Natural killer cell (primary cell): ENCODE results near the gene CFAP91. TPM values are rescaled to one million over a fixed set of nuclear protein-coding genes. Genes with fewer than 3 reads are reported as not detected.

Source experiments
- ATAC-seq, 3 donors: fragments of 150-1000 bp in 2 of 3; fragments of 200-7000 bp in 1 of 3; cut with Tn5 transposase; 1 replicate in 1 of 3; 2 replicates in 2 of 3; pipeline ENCODE4 v1.10.0; 2021; ENCODE audit warnings: mild to moderate bottlenecking in 2 of 3, moderate library complexity in 2 of 3
- DNase-seq, 2 donors: peaks; one replicate each; pipeline versions ENCODE4 v3.0.0 to v3.0.0-alpha.2; 2013 to 2021; ENCODE audit warnings: mixed read lengths in 1 of 2
- H3K27ac ChIP-seq: one replicate; pipeline ENCODE4 v1.5.1; 2013; ENCODE audit warnings: mild to moderate bottlenecking, low read length
- H3K27me3 ChIP-seq: one replicate; pipeline ENCODE4 v1.6.1; 2013; ENCODE audit warnings: low read length; ENCODE audit not compliant: control insufficient read depth, insufficient read depth
- H3K36me3 ChIP-seq: one replicate; pipeline ENCODE4 v1.6.1; 2013; ENCODE audit warnings: low read length; ENCODE audit not compliant: control insufficient read depth, insufficient read depth
- H3K4me1 ChIP-seq: one replicate; pipeline ENCODE4 v1.6.1; 2013; ENCODE audit warnings: low read length; ENCODE audit not compliant: control insufficient read depth, insufficient read depth
- H3K4me3 ChIP-seq: one replicate; pipeline ENCODE4 v1.5.1; 2013; ENCODE audit warnings: low read length
- H3K9me3 ChIP-seq: one replicate; pipeline ENCODE4 v1.6.1; 2013; ENCODE audit warnings: low read length; ENCODE audit not compliant: control insufficient read depth, insufficient read depth
- H3K27ac Mint-ChIP-seq, 2 donors: one replicate each; pipeline ENCODE4 v1.8.0; 2022; ENCODE audit warnings: mild to moderate bottlenecking in 2 of 2, mixed read lengths in 2 of 2, moderate library complexity in 1 of 2
- H3K27me3 Mint-ChIP-seq, 2 donors: one replicate each; pipeline ENCODE4 v1.8.0; 2022; ENCODE audit warnings: low read depth in 2 of 2, mixed read lengths in 2 of 2
- H3K36me3 Mint-ChIP-seq: one replicate; pipeline ENCODE4 v1.8.0; 2022; ENCODE audit warnings: mixed read lengths
- H3K4me1 Mint-ChIP-seq, 2 donors: one replicate each; pipeline ENCODE4 v1.8.0; 2022; ENCODE audit warnings: mixed read lengths in 2 of 2
- H3K4me3 Mint-ChIP-seq: one replicate; pipeline ENCODE4 v1.8.0; 2022; ENCODE audit warnings: mild to moderate bottlenecking, moderate library complexity, mixed read lengths
- H3K9me3 Mint-ChIP-seq, 2 donors: one replicate each; pipeline ENCODE4 v1.8.0; 2022; ENCODE audit warnings: mixed read lengths in 2 of 2
- WGBS: methylation state at CpG from one replicate; pipeline ENCODE4 v1.1.7; 2013; ENCODE audit warnings: missing lambda C conversion rate; ENCODE audit not compliant: insufficient coverage; 5-methylcytosine and 5-hydroxymethylcytosine counted together
- intact Hi-C: fragments of 100-400 bp; cut with micrococcal nuclease; formaldehyde crosslinking; loops from one replicate; pipeline ENCODE4 v1.14.2; 2022
- total RNA-seq, 4 donors: library from RNA; stranded (reverse); fragments of 120-200 nt in 1 of 4; gene quantifications; one replicate each; pipeline versions ENCODE4 v1.2.3 to v1.2.4, GENCODE V29; 2013 to 2022
- TF ChIP-seq, protein P1 (sequence below): fragments of 200-600 bp; IDR thresholded peaks from one replicate; pipeline ENCODE4 v1.8.0; 2022; ENCODE audit warnings: antibody characterized with exemption

The CFAP91 gene
- total RNA-seq, 3 donors from 2014 or later (not counting 1 experiment from before 2014, with no cell fraction given): 0.14 TPM; not detected in 2

DNA sequence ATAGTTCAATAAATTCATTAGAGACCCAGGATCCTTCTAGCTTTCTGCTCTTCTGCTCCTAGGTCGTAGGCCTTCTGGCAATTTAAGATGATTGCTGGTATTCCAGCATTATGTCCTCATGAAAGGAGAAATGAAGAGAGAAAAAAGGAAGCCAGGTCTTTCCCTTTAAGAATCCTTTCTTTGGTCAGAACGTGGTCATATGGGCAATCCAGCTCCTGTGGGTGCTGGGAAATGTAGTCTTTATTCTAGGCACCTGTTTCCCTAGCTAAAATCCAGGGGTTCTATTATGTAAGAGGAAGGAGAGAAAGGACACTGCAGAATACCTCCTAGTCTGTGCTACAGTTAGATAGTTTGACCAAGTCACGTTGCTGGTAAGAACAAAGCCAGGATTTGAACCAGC lies 43.6 kb downstream of the CFAP91 start:
- Mint-ChIP-seq H3K9me3 (no peaks in the 10 kb centered on the region), H3K4me1 (no peaks in the 10 kb centered on the region), H3K36me3 (no peaks in the 10 kb centered on the region), H3K4me3 (no peak overlapping the region), H3K27me3 (peaks cover 19 to 52% of the 10 kb centered on the region in 2 donors), H3K27ac (no peak overlapping the region)
- DNase-seq (no peak), ATAC-seq (no peak)
- Histone ChIP-seq H3K4me1 (no peaks in the 10 kb centered on the region), H3K9me3 (no peaks in the 10 kb centered on the region), H3K36me3 (no peaks in the 10 kb centered on the region), H3K27me3 (no peaks in the 10 kb centered on the region), H3K4me3 (no peak overlapping the region), H3K27ac (no peak overlapping the region)
- 78% methylated on average over 3 of the region's 3 CpGs for WGBS
- TF ChIP-seq, protein P1, sequence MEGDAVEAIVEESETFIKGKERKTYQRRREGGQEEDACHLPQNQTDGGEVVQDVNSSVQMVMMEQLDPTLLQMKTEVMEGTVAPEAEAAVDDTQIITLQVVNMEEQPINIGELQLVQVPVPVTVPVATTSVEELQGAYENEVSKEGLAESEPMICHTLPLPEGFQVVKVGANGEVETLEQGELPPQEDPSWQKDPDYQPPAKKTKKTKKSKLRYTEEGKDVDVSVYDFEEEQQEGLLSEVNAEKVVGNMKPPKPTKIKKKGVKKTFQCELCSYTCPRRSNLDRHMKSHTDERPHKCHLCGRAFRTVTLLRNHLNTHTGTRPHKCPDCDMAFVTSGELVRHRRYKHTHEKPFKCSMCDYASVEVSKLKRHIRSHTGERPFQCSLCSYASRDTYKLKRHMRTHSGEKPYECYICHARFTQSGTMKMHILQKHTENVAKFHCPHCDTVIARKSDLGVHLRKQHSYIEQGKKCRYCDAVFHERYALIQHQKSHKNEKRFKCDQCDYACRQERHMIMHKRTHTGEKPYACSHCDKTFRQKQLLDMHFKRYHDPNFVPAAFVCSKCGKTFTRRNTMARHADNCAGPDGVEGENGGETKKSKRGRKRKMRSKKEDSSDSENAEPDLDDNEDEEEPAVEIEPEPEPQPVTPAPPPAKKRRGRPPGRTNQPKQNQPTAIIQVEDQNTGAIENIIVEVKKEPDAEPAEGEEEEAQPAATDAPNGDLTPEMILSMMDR: no peak
- intact Hi-C loops: no loop called here

DNA sequence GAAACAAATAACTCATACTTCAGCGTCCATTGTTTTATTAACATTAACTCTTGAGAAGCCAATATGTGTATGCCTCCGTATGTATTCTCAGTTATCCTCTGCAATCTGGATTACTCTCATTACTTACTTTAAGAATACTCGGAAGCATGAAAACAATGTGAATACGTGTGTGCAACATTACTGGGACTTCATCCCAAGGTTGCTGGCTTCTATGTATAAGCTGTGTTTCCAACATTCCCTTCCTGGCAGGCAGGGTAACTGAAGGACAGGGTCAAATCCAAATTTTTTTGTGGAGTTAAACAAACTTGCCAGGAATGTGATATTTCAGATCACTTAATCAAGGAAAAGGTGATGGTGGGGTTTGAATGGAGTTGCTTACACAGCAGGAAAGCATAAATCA lies 44.5 kb downstream of the CFAP91 start:
- Histone ChIP-seq H3K4me1 (no peaks in the 10 kb centered on the region), H3K4me3 (no peak overlapping the region), H3K27ac (no peak overlapping the region), H3K27me3 (no peaks in the 10 kb centered on the region), H3K36me3 (no peaks in the 10 kb centered on the region), H3K9me3 (no peaks in the 10 kb centered on the region)
- intact Hi-C loops: no loop called here
- Mint-ChIP-seq H3K27ac (no peak overlapping the region), H3K4me3 (no peak overlapping the region), H3K27me3 (peaks cover 15 to 51% of the 10 kb centered on the region in 2 donors), H3K9me3 (no peaks in the 10 kb centered on the region), H3K36me3 (no peaks in the 10 kb centered on the region), H3K4me1 (no peaks in the 10 kb centered on the region)
- 93% methylated on average over 4 of the region's 4 CpGs for WGBS
- ATAC-seq (no peak), DNase-seq (no peak)
- TF ChIP-seq, protein P1: no peak

DNA sequence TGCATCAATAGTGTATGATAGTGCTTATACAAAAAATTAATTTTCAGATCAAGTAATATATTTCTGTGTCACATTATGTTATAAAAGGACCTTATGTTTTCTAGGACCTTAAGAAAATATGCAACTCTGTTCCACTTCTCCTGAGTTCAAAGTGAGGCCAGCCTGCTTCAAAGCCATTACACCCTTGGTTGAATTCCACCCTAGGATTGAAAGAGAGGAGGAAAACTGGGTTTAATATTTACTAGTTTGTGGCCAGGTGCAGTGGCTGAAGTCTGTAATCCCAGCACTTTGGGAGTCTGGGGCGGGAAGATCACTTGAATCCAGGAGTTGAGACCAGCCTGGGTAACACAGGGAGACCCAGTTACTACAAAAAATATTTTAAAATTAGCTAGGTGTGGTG lies 46.2 kb downstream of the CFAP91 start:
- H3K4me3 ChIP-seq: no peak overlapping the region
- no peaks in the 10 kb centered on the region for H3K9me3 Mint-ChIP-seq
- ATAC-seq (no peak), DNase-seq (no peak)
- H3K27ac ChIP-seq: no peak overlapping the region
- H3K36me3 ChIP-seq: no peaks in the 10 kb centered on the region
- H3K27ac Mint-ChIP-seq: no peak overlapping the region
- H3K9me3 ChIP-seq: no peaks in the 10 kb centered on the region
- H3K4me1 ChIP-seq: no peaks in the 10 kb centered on the region
- no peaks in the 10 kb centered on the region for H3K4me1 Mint-ChIP-seq
- H3K27me3 Mint-ChIP-seq: peaks cover 14 to 44% of the 10 kb centered on the region in 2 donors
- H3K36me3 Mint-ChIP-seq: no peaks in the 10 kb centered on the region
- TF ChIP-seq, protein P1: no peak
- WGBS: 100% methylated on average over 1 of the region's 1 CpG
- no peaks in the 10 kb centered on the region for H3K27me3 ChIP-seq
- H3K4me3 Mint-ChIP-seq: no peak overlapping the region
- intact Hi-C loops: no loop called here

DNA sequence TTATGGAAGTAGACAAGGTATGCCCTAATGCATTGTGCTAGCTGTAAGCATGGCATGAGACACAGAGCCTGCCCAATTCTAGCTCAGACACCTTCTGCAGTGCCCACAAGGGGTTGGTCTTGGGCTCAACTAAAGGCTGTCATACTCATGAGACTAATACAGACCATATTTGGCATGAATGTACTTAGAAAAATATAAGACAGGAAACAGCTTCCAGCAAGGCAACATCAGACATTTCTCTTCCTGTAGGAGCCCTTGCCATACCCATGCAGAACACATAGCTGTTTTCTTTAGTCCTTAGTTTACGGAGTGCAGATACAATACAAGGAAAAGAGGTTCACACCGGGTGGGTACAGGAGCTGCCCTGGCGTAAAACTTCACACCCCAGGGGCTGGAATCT lies 48.6 kb downstream of the CFAP91 start:
- intact Hi-C loops: no loop called here
- H3K4me3 ChIP-seq: no peak overlapping the region
- no peak for DNase-seq
- peaks cover 2% of the 10 kb centered on the region for H3K27me3 ChIP-seq
- Mint-ChIP-seq H3K4me1 (no peaks in the 10 kb centered on the region), H3K4me3 (no peak overlapping the region), H3K27ac (no peak overlapping the region), H3K36me3 (no peaks in the 10 kb centered on the region), H3K9me3 (peaks cover 0 to 2% of the 10 kb centered on the region in 2 donors), H3K27me3 (peaks cover 12 to 51% of the 10 kb centered on the region in 2 donors)
- no peak overlapping the region for H3K27ac ChIP-seq
- H3K36me3 ChIP-seq: no peaks in the 10 kb centered on the region
- H3K9me3 ChIP-seq: no peaks in the 10 kb centered on the region
- no peak for ATAC-seq
- 91% methylated on average over 3 of the region's 3 CpGs for WGBS
- TF ChIP-seq, protein P1: no peak
- no peaks in the 10 kb centered on the region for H3K4me1 ChIP-seq
